Measurements from ENCODE around the gene SLC18B1. TPM values are rescaled to one million over a fixed set of nuclear protein-coding genes. Genes with fewer than 3 reads are reported as not detected.

Gene SLC18B1
- total and polyA plus RNA-seq, 2 of the 13 experiments (the other 11 are each of a cell fraction or from before 2014, with no cell fraction given), result 11.4 to 13.8 TPM

- TF ChIP-seq CCDC6 (CRISPR knock-in tag; IDR thresholded peaks at IDR 0.05) (peak; percentile 82; the same call in 1 of the 2 replicates), AGO1 (IDR thresholded peaks at IDR 0.05; ENCODE audit: low read depth, low read length, poor library complexity, severe bottlenecking) (no peak), ZNF883 (CRISPR knock-in tag; IDR thresholded peaks at IDR 0.05; ENCODE audit: not compliant biosample characterization) (peak; percentile 24), MEF2D (CRISPR knock-in tag; IDR thresholded peaks at IDR 0.05) (0 out of 2 replicates have a peak, but pooled peaks have one; percentile 27), TARDBP (CRISPR knock-in tag; IDR thresholded peaks at IDR 0.05) (0 out of 2 replicates have a peak, but pooled peaks have one; percentile 24), EED (CRISPR knock-in tag; IDR thresholded peaks at IDR 0.05) (peak; percentile 43; the same call in 1 of the 2 replicates), ZNF3 (CRISPR knock-in tag; IDR thresholded peaks at IDR 0.05) (no peak), TIGD3 (CRISPR knock-in tag; IDR thresholded peaks at IDR 0.05; ENCODE audit: borderline replicate concordance) (0 out of 2 replicates have a peak, but pooled peaks have one; percentile 43), MAZ (IDR thresholded peaks at IDR 0.05; ENCODE audit: borderline replicate concordance, low read depth, low read length) (no peak), MAZ (CRISPR knock-in tag; IDR thresholded peaks at IDR 0.05; ENCODE audit: low read depth) (0 out of 2 replicates have a peak, but pooled peaks have one; percentile 39), TEAD3 (CRISPR knock-in tag; optimal IDR thresholded peaks at IDR 0.05; ENCODE audit: borderline replicate concordance) (peak; percentile 20), ZNF451 (CRISPR knock-in tag; IDR thresholded peaks at IDR 0.05) (no peak; the same call in 1 of the 2 replicates), ZNF138 (CRISPR knock-in tag; IDR thresholded peaks at IDR 0.05; ENCODE audit: low read depth) (0 out of 2 replicates have a peak, but pooled peaks have one; percentile 58), ZNF350 (CRISPR knock-in tag; IDR thresholded peaks at IDR 0.05; ENCODE audit: borderline replicate concordance, low read depth) (peak; percentile 78; the same call in 1 of the 2 replicates), EHMT2 (IDR thresholded peaks at IDR 0.05; ENCODE audit: borderline replicate concordance, low read depth, low read length) (no peak), HNRNPH1 (optimal IDR thresholded peaks at IDR 0.05; ENCODE audit: low read depth, low read length) (peak; percentile 34)
- TF ChIP-seq, protein P1, sequence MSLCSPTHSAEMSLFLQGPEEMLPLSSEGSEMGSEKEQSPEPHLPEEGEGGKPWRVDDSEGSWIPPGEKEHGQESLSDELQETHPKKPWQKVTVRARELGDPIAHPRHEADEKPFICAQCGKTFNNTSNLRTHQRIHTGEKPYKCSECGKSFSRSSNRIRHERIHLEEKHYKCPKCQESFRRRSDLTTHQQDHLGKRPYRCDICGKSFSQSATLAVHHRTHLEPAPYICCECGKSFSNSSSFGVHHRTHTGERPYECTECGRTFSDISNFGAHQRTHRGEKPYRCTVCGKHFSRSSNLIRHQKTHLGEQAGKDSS (CRISPR knock-in tag; IDR thresholded peaks at IDR 0.05; ENCODE audit: borderline replicate concordance, low read depth), result peak; percentile 58; the same call in 1 of the 2 replicates
- TF ChIP-seq, protein P2, sequence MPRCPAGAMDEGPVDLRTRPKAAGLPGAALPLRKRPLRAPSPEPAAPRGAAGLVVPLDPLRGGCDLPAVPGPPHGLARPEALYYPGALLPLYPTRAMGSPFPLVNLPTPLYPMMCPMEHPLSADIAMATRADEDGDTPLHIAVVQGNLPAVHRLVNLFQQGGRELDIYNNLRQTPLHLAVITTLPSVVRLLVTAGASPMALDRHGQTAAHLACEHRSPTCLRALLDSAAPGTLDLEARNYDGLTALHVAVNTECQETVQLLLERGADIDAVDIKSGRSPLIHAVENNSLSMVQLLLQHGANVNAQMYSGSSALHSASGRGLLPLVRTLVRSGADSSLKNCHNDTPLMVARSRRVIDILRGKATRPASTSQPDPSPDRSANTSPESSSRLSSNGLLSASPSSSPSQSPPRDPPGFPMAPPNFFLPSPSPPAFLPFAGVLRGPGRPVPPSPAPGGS (CRISPR knock-in tag; IDR thresholded peaks at IDR 0.05), result no peak
- TF ChIP-seq, protein P3, sequence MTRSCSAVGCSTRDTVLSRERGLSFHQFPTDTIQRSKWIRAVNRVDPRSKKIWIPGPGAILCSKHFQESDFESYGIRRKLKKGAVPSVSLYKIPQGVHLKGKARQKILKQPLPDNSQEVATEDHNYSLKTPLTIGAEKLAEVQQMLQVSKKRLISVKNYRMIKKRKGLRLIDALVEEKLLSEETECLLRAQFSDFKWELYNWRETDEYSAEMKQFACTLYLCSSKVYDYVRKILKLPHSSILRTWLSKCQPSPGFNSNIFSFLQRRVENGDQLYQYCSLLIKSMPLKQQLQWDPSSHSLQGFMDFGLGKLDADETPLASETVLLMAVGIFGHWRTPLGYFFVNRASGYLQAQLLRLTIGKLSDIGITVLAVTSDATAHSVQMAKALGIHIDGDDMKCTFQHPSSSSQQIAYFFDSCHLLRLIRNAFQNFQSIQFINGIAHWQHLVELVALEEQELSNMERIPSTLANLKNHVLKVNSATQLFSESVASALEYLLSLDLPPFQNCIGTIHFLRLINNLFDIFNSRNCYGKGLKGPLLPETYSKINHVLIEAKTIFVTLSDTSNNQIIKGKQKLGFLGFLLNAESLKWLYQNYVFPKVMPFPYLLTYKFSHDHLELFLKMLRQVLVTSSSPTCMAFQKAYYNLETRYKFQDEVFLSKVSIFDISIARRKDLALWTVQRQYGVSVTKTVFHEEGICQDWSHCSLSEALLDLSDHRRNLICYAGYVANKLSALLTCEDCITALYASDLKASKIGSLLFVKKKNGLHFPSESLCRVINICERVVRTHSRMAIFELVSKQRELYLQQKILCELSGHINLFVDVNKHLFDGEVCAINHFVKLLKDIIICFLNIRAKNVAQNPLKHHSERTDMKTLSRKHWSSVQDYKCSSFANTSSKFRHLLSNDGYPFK (CRISPR knock-in tag; IDR thresholded peaks at IDR 0.05; ENCODE audit: borderline replicate concordance), result peak; percentile 60; the same call in 1 of the 2 replicates
- TF ChIP-seq, protein P4, sequence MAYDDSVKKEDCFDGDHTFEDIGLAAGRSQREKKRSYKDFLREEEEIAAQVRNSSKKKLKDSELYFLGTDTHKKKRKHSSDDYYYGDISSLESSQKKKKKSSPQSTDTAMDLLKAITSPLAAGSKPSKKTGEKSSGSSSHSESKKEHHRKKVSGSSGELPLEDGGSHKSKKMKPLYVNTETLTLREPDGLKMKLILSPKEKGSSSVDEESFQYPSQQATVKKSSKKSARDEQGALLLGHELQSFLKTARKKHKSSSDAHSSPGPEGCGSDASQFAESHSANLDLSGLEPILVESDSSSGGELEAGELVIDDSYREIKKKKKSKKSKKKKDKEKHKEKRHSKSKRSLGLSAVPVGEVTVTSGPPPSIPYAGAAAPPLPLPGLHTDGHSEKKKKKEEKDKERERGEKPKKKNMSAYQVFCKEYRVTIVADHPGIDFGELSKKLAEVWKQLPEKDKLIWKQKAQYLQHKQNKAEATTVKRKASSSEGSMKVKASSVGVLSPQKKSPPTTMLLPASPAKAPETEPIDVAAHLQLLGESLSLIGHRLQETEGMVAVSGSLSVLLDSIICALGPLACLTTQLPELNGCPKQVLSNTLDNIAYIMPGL (CRISPR knock-in tag; IDR thresholded peaks at IDR 0.05; ENCODE audit: borderline replicate concordance in 1 of 2, low read depth in 1 of 2), result peak; percentile 74 to 75; a peak in 3 of 4 replicates
Measured at GRCh38 chr6:132768051-132768517, 30.4 kb downstream of the SLC18B1 start (continued).

All from HepG2 (cell line).